Heart left ventricle (tissue), 16 donors: ENCODE data around the gene RAB7B. TPM values are rescaled to one million over a fixed set of nuclear protein-coding genes. Genes with fewer than 3 reads are reported as not detected.

Experiments used
- ATAC-seq, 4 donors: fragments of 200-7000 bp; cut with Tn5 transposase; one replicate each; pipeline ENCODE4 v1.9.1; 2020 to 2022; ENCODE audit warnings: moderate library complexity in 4 of 4, mild to moderate bottlenecking in 3 of 4, moderate number of reproducible peaks in 1 of 4
- DNase-seq, 5 donors: peaks; one replicate each; pipeline ENCODE4 v3.0.0-alpha.2; 2020
- H3K27ac ChIP-seq, 12 donors: fragments of 200-600 bp; sonication (generic) in 4 of 12; one replicate each; pipeline versions ENCODE4 v1.5.0 to v1.8.0; 2016 to 2022; ENCODE audit warnings: mild to moderate bottlenecking in 2 of 12
- H3K27me3 ChIP-seq, 9 donors: fragments of 200-600 bp; sonication (generic) in 2 of 9; one replicate each; pipeline versions ENCODE4 v1.5.1 to v1.8.0; 2016 to 2022; ENCODE audit warnings: mild to moderate bottlenecking in 3 of 9
- H3K36me3 ChIP-seq, 9 donors: fragments of 200-600 bp; sonication (generic) in 2 of 9; one replicate each; pipeline versions ENCODE4 v1.5.0 to v1.8.0; 2018 to 2022; ENCODE audit warnings: mild to moderate bottlenecking in 2 of 9
- H3K4me1 ChIP-seq, 12 donors: fragments of 200-600 bp; sonication (generic) in 4 of 12; one replicate each; pipeline versions ENCODE4 v1.5.0 to v1.8.0; 2016 to 2022; ENCODE audit warnings: mild to moderate bottlenecking in 3 of 12
- H3K4me3 ChIP-seq, 12 donors: fragments of 200-600 bp; sonication (generic) in 4 of 12; one replicate each; pipeline versions ENCODE4 v1.5.0 to v1.8.0; 2017 to 2022; ENCODE audit warnings: mild to moderate bottlenecking in 9 of 12, moderate library complexity in 4 of 12
- H3K9me3 ChIP-seq, 12 donors: fragments of 200-600 bp; sonication (generic) in 4 of 12; one replicate each; pipeline versions ENCODE4 v1.5.0 to v1.8.0; 2016 to 2022; ENCODE audit warnings: mild to moderate bottlenecking in 1 of 12
- POLR2A ChIP-seq, 2 donors: fragments of 450-650 bp; IDR thresholded peaks; one replicate each; pipeline ENCODE4 v1.6.1; 2017; ENCODE audit warnings: antibody characterized with exemption in 2 of 2, mild to moderate bottlenecking in 2 of 2, moderate library complexity in 2 of 2
- WGBS, 4 donors: extraction: QIAGEN DNeasy Blood & Tissue Kit in 2 of 4; methylation state at CpG; one replicate each; pipeline versions ENCODE4 v1.1.5 to v1.1.7; 2013 to 2018; 5-methylcytosine and 5-hydroxymethylcytosine counted together
- intact Hi-C, 10 donors: fragments of 100-400 bp; cut with DNase I; formaldehyde crosslinking; loops; one replicate each; pipeline versions ENCODE4 v1.11.1 to v1.14.2; 2022
- polyA plus RNA-seq, 2 donors: library from polyadenylated mRNA; stranded (reverse); fragments of 200-250 nt; gene quantifications; one replicate each; pipeline ENCODE4 v1.2.3, GENCODE V29; 2013
- total RNA-seq, 9 donors: library from RNA; depleted of rRNA in 2 of 9; stranded (reverse); fragments of >200 nt in 2 of 9; fragmentation: NEBNext Ultra II Directional in 3 of 9; extraction: Animal tissue kit (Norgen Biotek cat#: 25700) in 3 of 9; gene quantifications; one replicate each; pipeline versions ENCODE4 v1.1.0 to v1.2.4, GENCODE V29; 2016 to 2023
- TF ChIP-seq, protein P1 (sequence below), 12 donors: fragments of 200-600 bp; sonication (generic) in 4 of 12; IDR thresholded peaks; one replicate each; pipeline versions ENCODE4 v1.5.0 to v1.8.0; 2018 to 2022; ENCODE audit warnings: antibody characterized with exemption in 12 of 12, mild to moderate bottlenecking in 5 of 12
- donor health status: ischemic (EF 13 %, LVEDD 7.1; RV severe dilation, severe dysfunction).
- donor health status: healthy with polysubstance abuse.
- donor health status: DM: no; HTN: yes; CAD: no.
- donor health status: DM: no; HTN: no; CAD: no.
- donor health status: ischemic (EF 25% LVEDD 6.9; RV normal size, moderate dysfunction).
- donor health status: ischemic (EF 25% LVEDD 5.7; RV mildly dilated, moderate dysfunction).
- donor health status: healthy.
- donor health status: DM: yes; HTN: yes; CAD: no.
- donor health status: ischemic (EF 35%, LVEDD 5.7; RV mildly dilated, moderate dysfunction).
- donor health status: nonischemic (EF 11% LVEDD 7.7; RV severe dilation, severe dysfunction).
- donor health status: DM: yes; HTN: yes; CAD: no.
- donor health status: PGD.
- donor health status: ischemic (EF 29% LVEDD 5.4; RV normal size, mild dysfunction).
- donor health status: nonischemic (EF 23%, LVEDD 6.1; RV moderate dilation, normal function).

Gene RAB7B
- total and polyA plus RNA-seq, 11 donors: 0.31 to 11.1 (median 1.1) TPM

DNA sequence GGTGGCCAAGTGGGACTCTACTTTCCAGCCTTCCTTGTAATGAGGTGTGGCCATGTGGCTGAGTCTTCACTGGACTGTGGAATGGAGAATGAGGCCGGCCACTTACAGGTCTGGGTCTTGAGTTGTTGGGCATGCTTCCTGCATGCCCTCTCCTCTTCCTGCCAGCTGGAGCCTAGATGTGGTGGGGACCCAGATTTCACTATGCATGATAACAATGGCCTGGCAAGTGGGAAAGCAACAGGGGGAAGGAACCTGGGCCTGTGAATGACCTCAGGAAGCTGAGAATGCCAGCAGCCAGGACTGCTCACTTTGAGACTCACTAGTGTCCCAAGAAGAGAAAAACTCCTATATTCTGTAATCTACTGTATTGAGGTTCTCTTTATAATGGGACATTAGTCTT lies 51.4 kb downstream of the RAB7B start:
- no peak overlapping the region for H3K4me3 ChIP-seq
- H3K27ac ChIP-seq: no peak overlapping the region
- intact Hi-C loops: no loop called here
- no peaks in the 10 kb centered on the region for H3K9me3 ChIP-seq
- ATAC-seq (no peak), DNase-seq (no peak)
- TF ChIP-seq, protein P1, sequence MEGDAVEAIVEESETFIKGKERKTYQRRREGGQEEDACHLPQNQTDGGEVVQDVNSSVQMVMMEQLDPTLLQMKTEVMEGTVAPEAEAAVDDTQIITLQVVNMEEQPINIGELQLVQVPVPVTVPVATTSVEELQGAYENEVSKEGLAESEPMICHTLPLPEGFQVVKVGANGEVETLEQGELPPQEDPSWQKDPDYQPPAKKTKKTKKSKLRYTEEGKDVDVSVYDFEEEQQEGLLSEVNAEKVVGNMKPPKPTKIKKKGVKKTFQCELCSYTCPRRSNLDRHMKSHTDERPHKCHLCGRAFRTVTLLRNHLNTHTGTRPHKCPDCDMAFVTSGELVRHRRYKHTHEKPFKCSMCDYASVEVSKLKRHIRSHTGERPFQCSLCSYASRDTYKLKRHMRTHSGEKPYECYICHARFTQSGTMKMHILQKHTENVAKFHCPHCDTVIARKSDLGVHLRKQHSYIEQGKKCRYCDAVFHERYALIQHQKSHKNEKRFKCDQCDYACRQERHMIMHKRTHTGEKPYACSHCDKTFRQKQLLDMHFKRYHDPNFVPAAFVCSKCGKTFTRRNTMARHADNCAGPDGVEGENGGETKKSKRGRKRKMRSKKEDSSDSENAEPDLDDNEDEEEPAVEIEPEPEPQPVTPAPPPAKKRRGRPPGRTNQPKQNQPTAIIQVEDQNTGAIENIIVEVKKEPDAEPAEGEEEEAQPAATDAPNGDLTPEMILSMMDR (IDR thresholded peaks at IDR 0.05): no peak
- TF ChIP-seq POLR2A (IDR thresholded peaks at IDR 0.05): no peak
- WGBS, 4 donors: 71 to 91% (median 83%) methylated on average over 1 of the region's 1 CpG; no CpG with 5 or more reads in 1 of the 4 donors
- no peaks in the 10 kb centered on the region for H3K27me3 ChIP-seq
- H3K4me1 ChIP-seq: peaks cover 0 to 23% (median 0%) of the 10 kb centered on the region in 12 donors
- no peaks in the 10 kb centered on the region for H3K36me3 ChIP-seq

DNA sequence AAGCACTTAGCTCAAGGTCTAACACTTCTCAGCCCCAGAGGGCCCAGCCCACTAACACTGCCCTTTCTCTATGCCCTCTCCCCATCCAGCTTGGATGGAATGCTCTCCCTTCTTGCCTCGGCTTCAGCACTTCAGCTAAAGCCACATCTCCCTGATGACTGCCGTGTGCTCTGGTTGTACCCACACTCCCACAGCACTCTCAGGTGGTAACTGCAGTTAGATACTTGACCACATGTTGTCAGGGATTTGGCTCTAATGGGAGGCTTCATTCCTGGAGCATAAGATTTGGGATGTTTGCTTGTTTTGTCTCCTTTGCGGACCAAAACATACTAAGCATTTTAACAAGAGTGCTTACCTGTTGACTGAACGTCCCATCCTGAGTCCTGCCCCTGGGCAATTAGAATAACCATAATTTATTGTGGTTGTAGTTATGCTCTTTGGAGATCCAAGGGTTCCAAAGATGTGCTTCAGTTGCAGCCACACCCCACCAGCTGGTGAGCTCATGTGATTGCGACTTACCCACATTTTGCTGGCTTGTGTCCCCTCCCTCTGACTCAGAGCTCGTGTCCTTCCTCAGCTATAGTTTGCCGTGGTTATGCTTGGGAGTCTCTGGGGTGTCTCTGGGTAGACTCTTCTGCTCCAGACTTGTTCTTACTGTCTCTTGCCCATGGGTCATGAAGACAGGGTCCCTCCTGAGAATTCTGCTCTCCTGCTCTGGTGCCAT lies 52.2 kb downstream of the RAB7B start:
- DNase-seq (no peak), ATAC-seq (peak in 2 of 4 donors; percentile 29 to 39)
- Histone ChIP-seq H3K9me3 (no peaks in the 10 kb centered on the region), H3K36me3 (no peaks in the 10 kb centered on the region), H3K4me3 (no peak overlapping the region), H3K27ac (no peak overlapping the region), H3K4me1 (peaks cover 0 to 23% (median 0%) of the 10 kb centered on the region in 12 donors), H3K27me3 (no peaks in the 10 kb centered on the region)
- no peak for TF ChIP-seq POLR2A (IDR thresholded peaks at IDR 0.05)
- TF ChIP-seq, protein P1 (IDR thresholded peaks at IDR 0.05): no peak
- 79 to 92% (median 88%) methylated on average over 7 of the region's 7 CpGs for WGBS, 4 donors
- intact Hi-C loops: no loop called here

DNA sequence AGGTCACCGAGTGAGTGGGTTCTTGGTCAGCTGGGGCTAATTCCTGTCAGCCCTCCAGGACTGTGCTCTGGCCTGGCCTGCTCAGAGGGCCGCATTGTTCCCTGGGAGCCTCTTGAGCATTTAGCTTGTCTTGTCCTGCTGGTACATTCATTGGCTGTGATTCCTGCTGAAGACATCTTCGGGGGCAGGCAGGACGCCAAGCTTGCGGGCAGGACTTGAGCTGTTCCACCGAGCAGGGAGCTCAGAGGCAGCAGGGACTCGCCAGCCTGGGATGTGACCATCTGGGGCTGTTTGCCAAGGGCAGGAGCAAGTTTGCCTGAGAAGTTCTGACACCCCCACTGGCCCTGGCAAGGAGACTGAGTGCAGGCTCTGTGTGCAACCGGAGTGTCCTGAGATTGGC lies 52.9 kb downstream of the RAB7B start:
- no peak for DNase-seq
- TF ChIP-seq POLR2A (IDR thresholded peaks at IDR 0.05): no peak
- TF ChIP-seq, protein P1 (IDR thresholded peaks at IDR 0.05): no peak
- Histone ChIP-seq H3K27ac (no peak overlapping the region), H3K9me3 (no peaks in the 10 kb centered on the region), H3K27me3 (no peaks in the 10 kb centered on the region), H3K36me3 (no peaks in the 10 kb centered on the region), H3K4me1 (peaks cover 0 to 23% (median 0%) of the 10 kb centered on the region in 12 donors), H3K4me3 (no peak overlapping the region)
- WGBS, 4 donors: 55 to 86% (median 66%) methylated on average over 7 to 8 of the region's 8 CpGs
- peak in 3 of 4 donors; percentile 20 to 45 (median 31) for ATAC-seq
- intact Hi-C loops: no loop called here

DNA sequence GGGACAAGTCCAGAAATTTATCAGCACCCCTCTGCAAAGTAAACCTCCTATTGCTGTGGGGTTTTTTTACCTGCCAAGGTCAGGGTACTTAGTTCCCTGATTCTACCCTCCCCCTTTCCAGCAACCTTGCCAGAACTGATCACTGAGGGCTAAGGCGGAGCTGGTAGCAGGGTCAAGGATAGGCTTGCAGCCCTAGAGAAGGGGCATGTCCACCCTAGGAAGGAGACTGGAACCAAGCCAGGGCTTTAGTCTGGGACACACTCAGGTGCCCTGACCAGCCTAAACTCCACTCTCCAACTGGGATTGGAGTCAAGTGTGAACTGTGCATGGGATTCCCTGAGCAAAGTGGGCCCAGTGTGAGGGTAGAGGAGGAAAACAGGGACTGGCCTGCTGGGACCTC lies 53.4 kb downstream of the RAB7B start:
- DNase-seq (no peak), ATAC-seq (no peak)
- intact Hi-C loops: no loop called here
- Histone ChIP-seq H3K27ac (no peak overlapping the region), H3K4me3 (no peak overlapping the region), H3K27me3 (no peaks in the 10 kb centered on the region), H3K4me1 (peaks cover 0 to 23% (median 0%) of the 10 kb centered on the region in 12 donors), H3K9me3 (no peaks in the 10 kb centered on the region), H3K36me3 (no peaks in the 10 kb centered on the region)
- WGBS, 4 donors: 98 to 100% (median 100%) methylated on average over 1 of the region's 1 CpG; no CpG with 5 or more reads in 1 of the 4 donors
- TF ChIP-seq, protein P1 (IDR thresholded peaks at IDR 0.05): no peak
- no peak for TF ChIP-seq POLR2A (IDR thresholded peaks at IDR 0.05)
